Endothelial cell of umbilical vein (primary cell): ENCODE measurements around the gene SLC12A7. TPM values are rescaled to one million over a fixed set of nuclear protein-coding genes. Genes with fewer than 3 reads are reported as not detected.

Experiments used
- BruUV-seq: library from RNA; stranded (reverse); fragments of 400-500 nt; replicated peaks from 2 replicates; lab custom pipeline; 2021; lab: Mats Ljungman, UMichigan
- CTCF ChIA-PET: fragments of 300-600, 350-600 bp; sonication (Branson Sonifier 250); formaldehyde crosslinking; loops from one replicate; lab custom pipeline; 2021; ENCODE audit warnings: antibody characterized with exemption, inconsistent platforms; lab: Charles Lee
- POLR2A ChIA-PET: fragments of 300-600, 350-600 bp; sonication (Branson Sonifier 250); formaldehyde crosslinking; loops from one replicate; lab custom pipeline; 2021; ENCODE audit warnings: antibody characterized with exemption, inconsistent platforms; lab: Charles Lee
- DNase-seq: peaks from one replicate; pipeline ENCODE4 v3.0.0-alpha.2; 2011; ENCODE audit warnings: low read depth, low spot score
- FAIRE-seq: peaks from 2 replicates; lab custom pipeline; 2011; peaks lifted over from hg19 to GRCh38; lab: Jason Lieb, UNC
- H2AFZ ChIP-seq: 2 replicates; pipeline ENCODE4 v1.6.0; 2012; ENCODE audit warnings: low read depth, low read length, control low read depth, inconsistent platforms
- H3K27ac ChIP-seq: 2 replicates; pipeline ENCODE4 v1.5.1; 2011; ENCODE audit warnings: low read depth, mild to moderate bottlenecking, control low read depth, low read length, moderate library complexity; ENCODE audit not compliant: insufficient read depth
- H3K27me3 ChIP-seq, 2 experiments: 2 replicates each; pipeline versions ENCODE4 v1.6.0 to v1.6.1; 2011; ENCODE audit warnings: low read length in 2 of 2, mixed read lengths in 1 of 2; ENCODE audit not compliant: control insufficient read depth in 2 of 2, insufficient read depth in 2 of 2
- H3K36me3 ChIP-seq, 2 experiments: 2 replicates in 1 of 2; 3 replicates in 1 of 2; pipeline ENCODE4 v1.5.1; 2011; ENCODE audit warnings: low read length in 2 of 2, mild to moderate bottlenecking in 1 of 2, moderate library complexity in 1 of 2; ENCODE audit not compliant: control insufficient read depth in 2 of 2, insufficient read depth in 2 of 2; ENCODE audit errors: extremely low read depth in 1 of 2
- H3K4me1 ChIP-seq: 3 replicates; pipeline ENCODE4 v1.5.1; 2011; ENCODE audit warnings: mild to moderate bottlenecking, low read length; ENCODE audit not compliant: control insufficient read depth, insufficient read depth; ENCODE audit errors: extremely low read depth
- H3K4me2 ChIP-seq: 2 replicates; pipeline ENCODE4 v1.6.1; 2011; ENCODE audit warnings: low read length, control low read depth, mixed read lengths; ENCODE audit not compliant: insufficient read depth
- H3K4me3 ChIP-seq, 3 experiments: fragments of 200-600 bp in 1 of 3; sonication (generic), shearing (Covaris generic) in 1 of 3; replicated peaks in 1 of 3; 2 replicates each; pipeline ENCODE4 v1.5.1; 2011 to 2016; ENCODE audit warnings: control low read depth in 3 of 3, low read length in 3 of 3, mild to moderate bottlenecking in 2 of 3, inconsistent platforms in 1 of 3, low read depth in 1 of 3, moderate library complexity in 1 of 3; ENCODE audit not compliant: insufficient read depth in 1 of 3
- H3K79me2 ChIP-seq: 2 replicates; pipeline ENCODE4 v1.6.0; 2012; ENCODE audit warnings: low read length, inconsistent platforms; ENCODE audit not compliant: control insufficient read depth, insufficient read depth
- H3K9ac ChIP-seq: replicated peaks from 2 replicates; pipeline ENCODE3; 2011; ENCODE audit warnings: low read length, control low read depth; ENCODE audit not compliant: insufficient read depth; ENCODE audit errors: extremely low read depth
- H3K9me1 ChIP-seq: replicated peaks from 3 replicates; pipeline ENCODE4 v1.6.0; 2011; ENCODE audit warnings: mild to moderate bottlenecking, low read length; ENCODE audit not compliant: control insufficient read depth, insufficient read depth; ENCODE audit errors: extremely low read depth
- H3K9me3 ChIP-seq: replicated peaks from 2 replicates; pipeline ENCODE4 v1.5.1; 2012; ENCODE audit warnings: low read length, inconsistent platforms; ENCODE audit not compliant: control insufficient read depth, insufficient read depth
- H4K20me1 ChIP-seq: replicated peaks from 2 replicates; pipeline ENCODE3; 2011; ENCODE audit warnings: mild to moderate bottlenecking, low read length; ENCODE audit not compliant: control insufficient read depth, insufficient read depth; ENCODE audit errors: extremely low read depth
- CTCF ChIP-seq, 2 donors: IDR thresholded peaks; 1 replicate in 1 of 2; 2 replicates in 1 of 2; pipeline ENCODE4 v1.5.1; 2011; ENCODE audit warnings: low read length in 2 of 2, mild to moderate bottlenecking in 2 of 2, moderate library complexity in 2 of 2, control low read depth in 1 of 2, inconsistent platforms in 1 of 2, low read depth in 1 of 2; ENCODE audit not compliant: insufficient read depth in 1 of 2; ENCODE audit errors: extremely low read depth in 1 of 2
- EZH2 ChIP-seq: IDR thresholded peaks from 2 replicates; pipeline ENCODE4 v1.6.1; 2012; ENCODE audit warnings: borderline replicate concordance, low read depth, mild to moderate bottlenecking, moderate library complexity, low read length, inconsistent platforms; ENCODE audit not compliant: severe bottlenecking
- FOS ChIP-seq: IDR thresholded peaks from 2 replicates; pipeline ENCODE4 v1.6.1; 2011; ENCODE audit warnings: mild to moderate bottlenecking, low read length, moderate library complexity, borderline replicate concordance; ENCODE audit not compliant: insufficient read depth
- GATA2 ChIP-seq: IDR thresholded peaks from 2 replicates; pipeline ENCODE4 v1.7.0; 2011; ENCODE audit warnings: low read depth, mild to moderate bottlenecking, moderate library complexity, mixed read lengths, low read length; ENCODE audit not compliant: insufficient read length, insufficient read depth
- JUN ChIP-seq: IDR thresholded peaks from 2 replicates; pipeline ENCODE4 v1.6.1; 2011; ENCODE audit warnings: borderline replicate concordance, low read depth; ENCODE audit not compliant: insufficient read length, insufficient read depth
- MAX ChIP-seq: IDR thresholded peaks from 2 replicates; pipeline ENCODE4 v1.6.1; 2011; ENCODE audit not compliant: insufficient read depth, insufficient read length
- MYC ChIP-seq: IDR thresholded peaks from one replicate; pipeline ENCODE4 v1.6.1; 2011; ENCODE audit warnings: mild to moderate bottlenecking, low read depth, low read length
- POLR2A ChIP-seq: IDR thresholded peaks from 2 replicates; pipeline ENCODE4 v1.6.1; 2012; ENCODE audit warnings: low read depth, mild to moderate bottlenecking, control low read depth, low read length
- POLR2AphosphoS5 ChIP-seq: IDR thresholded peaks from 2 replicates; pipeline ENCODE4 v1.6.1; 2012; ENCODE audit warnings: low read depth, mild to moderate bottlenecking, control low read depth, low read length, moderate library complexity; ENCODE audit not compliant: insufficient read depth
- dilution Hi-C: fragments of 300-500 bp; cut with MboI; formaldehyde crosslinking; loops from one replicate; pipeline ENCODE4 v1.15.0; 2019; ENCODE audit warnings: low sequenced_read_pairs; ENCODE audit not compliant: extremely low pct_ligation_motif_present
- intact Hi-C: fragments of 100-400 bp; cut with micrococcal nuclease; formaldehyde crosslinking; loops from one replicate; pipeline ENCODE4 v1.10.0; 2022
- polyA plus RNA-seq, 4 experiments: library from polyadenylated mRNA; depleted of rRNA in 3 of 4; stranded (reverse) in 3 of 4; unstranded in 1 of 4; fragments of >200 nt; gene quantifications; 2 replicates each; pipeline versions ENCODE4 v1.2.1 to v1.2.3, GENCODE V29; 2011 to 2012; ENCODE audit warnings: missing spikeins in 1 of 4
- total RNA-seq: library from RNA; stranded (reverse); gene quantifications from 2 replicates; pipeline ENCODE4 v1.2.3, GENCODE V29; 2021

The SLC12A7 gene
- total and polyA plus RNA-seq, 2 donors (not counting 3 experiments of a cell fraction or from before 2014, with no cell fraction given), result 16.4 to 38.8 TPM

- no peak for TF ChIP-seq GATA2
- TF ChIP-seq MAX, result no peak
- no peak for TF ChIP-seq MYC
- no peak for TF ChIP-seq POLR2AphosphoS5
- no peak for TF ChIP-seq EZH2
- no peak for TF ChIP-seq JUN
- no peak for TF ChIP-seq POLR2A
- TF ChIP-seq CTCF (IDR thresholded peaks at IDR 0.05; ENCODE audit: extremely low read depth in 1 of 2, insufficient read depth in 1 of 2, low read depth in 1 of 2, low read length in 2 of 2), result no peak
- TF ChIP-seq FOS, result no peak
- H3K9me3 ChIP-seq, result no peaks in the 10 kb centered on the region
- POLR2A ChIA-PET, result no interaction called here
- H3K79me2 ChIP-seq, result no peaks in the 10 kb centered on the region
- BruUV-seq, result no TSS peak
- no peaks in the 10 kb centered on the region for H3K9me1 ChIP-seq
- H3K36me3 ChIP-seq, result no peaks in the 10 kb centered on the region
- no peak overlapping the region for H3K27ac ChIP-seq
- CTCF ChIA-PET, result interaction anchor here (1.0 to 3.6 kb wide), 5 partner anchors 14 to 215 kb away, joined by 3 to 39 read pairs (median 3); no protein-coding TSS in a partner anchor
- no peak overlapping the region for H2AFZ ChIP-seq
- FAIRE-seq (no peak), DNase-seq (no peak)
- H3K4me1 ChIP-seq, result no peaks in the 10 kb centered on the region
- H3K9ac ChIP-seq, result no peak overlapping the region
- dilution Hi-C loops (no loop called here), intact Hi-C loops (no loop called here)
- H3K4me2 ChIP-seq, result no peak overlapping the region
- no peaks in the 10 kb centered on the region for H3K27me3 ChIP-seq
- no peak overlapping the region for H3K4me3 ChIP-seq
- no peaks in the 10 kb centered on the region for H4K20me1 ChIP-seq
These were observed 26.8 kb upstream of the SLC12A7 start for GRCh38 chr5:1138445-1139245.
